ENCODE data around the gene LRCH1. TPM values are rescaled to one million over a fixed set of nuclear protein-coding genes. Genes with fewer than 3 reads are reported as not detected.
"Not testable (repeated sequence)": the region's sequence is repeated elsewhere in the genome, so short reads cannot be mapped to it uniquely, and the experiment has no call there.

The LRCH1 gene
- total RNA-seq, 4 donors from 2014 or later, result 29.1 to 55.6 (median 36.2) TPM

- intact Hi-C loops (cut with DNase I; ENCODE audit: low total_unique reads), result no loop called here
- DNase-seq, result no peak
- peak overlapping the region in 1 of 2 donors; percentile 28 for H3K27ac ChIP-seq
- H3K36me3 ChIP-seq, result no peaks in the 10 kb centered on the region
- no peak overlapping the region for H3K4me3 ChIP-seq
- H3K4me1 ChIP-seq, result no peaks in the 10 kb centered on the region
- no peaks in the 10 kb centered on the region for H3K27me3 ChIP-seq
- no peak for TF ChIP-seq POLR2A (IDR thresholded peaks at IDR 0.05)
- TF ChIP-seq, protein P1, sequence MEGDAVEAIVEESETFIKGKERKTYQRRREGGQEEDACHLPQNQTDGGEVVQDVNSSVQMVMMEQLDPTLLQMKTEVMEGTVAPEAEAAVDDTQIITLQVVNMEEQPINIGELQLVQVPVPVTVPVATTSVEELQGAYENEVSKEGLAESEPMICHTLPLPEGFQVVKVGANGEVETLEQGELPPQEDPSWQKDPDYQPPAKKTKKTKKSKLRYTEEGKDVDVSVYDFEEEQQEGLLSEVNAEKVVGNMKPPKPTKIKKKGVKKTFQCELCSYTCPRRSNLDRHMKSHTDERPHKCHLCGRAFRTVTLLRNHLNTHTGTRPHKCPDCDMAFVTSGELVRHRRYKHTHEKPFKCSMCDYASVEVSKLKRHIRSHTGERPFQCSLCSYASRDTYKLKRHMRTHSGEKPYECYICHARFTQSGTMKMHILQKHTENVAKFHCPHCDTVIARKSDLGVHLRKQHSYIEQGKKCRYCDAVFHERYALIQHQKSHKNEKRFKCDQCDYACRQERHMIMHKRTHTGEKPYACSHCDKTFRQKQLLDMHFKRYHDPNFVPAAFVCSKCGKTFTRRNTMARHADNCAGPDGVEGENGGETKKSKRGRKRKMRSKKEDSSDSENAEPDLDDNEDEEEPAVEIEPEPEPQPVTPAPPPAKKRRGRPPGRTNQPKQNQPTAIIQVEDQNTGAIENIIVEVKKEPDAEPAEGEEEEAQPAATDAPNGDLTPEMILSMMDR (IDR thresholded peaks at IDR 0.05), result no peak
- no peaks in the 10 kb centered on the region for H3K9me3 ChIP-seq
Observed at GRCh38 chr13:46756977-46757376, 204.0 kb downstream of the LRCH1 start.

DNA sequence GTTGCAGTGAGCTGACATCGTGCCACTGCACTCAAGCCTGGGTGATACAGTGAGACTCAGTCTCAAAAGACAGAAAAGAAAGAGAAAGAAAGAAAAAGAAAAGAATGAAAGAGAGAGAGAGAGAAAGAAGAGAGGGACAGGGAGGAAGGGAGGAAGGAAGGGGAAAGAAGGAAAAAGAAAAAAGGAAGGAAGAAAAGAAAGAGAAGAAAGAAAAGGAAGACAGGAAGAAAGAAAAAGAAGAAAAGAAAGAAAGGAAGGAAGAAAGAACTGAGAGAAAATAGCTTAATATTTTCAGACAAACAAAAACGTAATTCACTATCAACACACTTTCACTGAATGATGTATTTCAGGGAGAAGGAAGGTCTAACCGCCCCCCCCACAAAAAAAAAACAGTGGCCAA is 204.7 kb downstream of the LRCH1 start:
- intact Hi-C loops (cut with DNase I; ENCODE audit: low total_unique reads), result no loop called here

GRCh38 chr13:46759846-46760245 is 206.9 kb downstream of the LRCH1 start:
- Histone ChIP-seq H3K4me3 (no peak overlapping the region), H3K9me3 (no peaks in the 10 kb centered on the region), H3K4me1 (no peaks in the 10 kb centered on the region), H3K27ac (no peak overlapping the region), H3K27me3 (no peaks in the 10 kb centered on the region), H3K36me3 (no peaks in the 10 kb centered on the region)
- no peak for DNase-seq
- intact Hi-C loops (cut with DNase I; ENCODE audit: low total_unique reads), result no loop called here
- TF ChIP-seq, protein P1 (IDR thresholded peaks at IDR 0.05), result no peak
- TF ChIP-seq POLR2A (IDR thresholded peaks at IDR 0.05), result no peak

More for the DNA sequence above, 204.7 kb downstream of the LRCH1 start:
- TF ChIP-seq, protein P1 (IDR thresholded peaks at IDR 0.05), result no peak
- TF ChIP-seq POLR2A (IDR thresholded peaks at IDR 0.05), result no peak
- no peaks in the 10 kb centered on the region for H3K36me3 ChIP-seq
- peak overlapping the region in 1 of 2 donors; percentile 28 for H3K27ac ChIP-seq
- H3K9me3 ChIP-seq, result no peaks in the 10 kb centered on the region
- no peaks in the 10 kb centered on the region for H3K27me3 ChIP-seq
- H3K4me1 ChIP-seq, result no peaks in the 10 kb centered on the region
- H3K4me3 ChIP-seq, result no peak overlapping the region
- DNase-seq, result no peak

DNA sequence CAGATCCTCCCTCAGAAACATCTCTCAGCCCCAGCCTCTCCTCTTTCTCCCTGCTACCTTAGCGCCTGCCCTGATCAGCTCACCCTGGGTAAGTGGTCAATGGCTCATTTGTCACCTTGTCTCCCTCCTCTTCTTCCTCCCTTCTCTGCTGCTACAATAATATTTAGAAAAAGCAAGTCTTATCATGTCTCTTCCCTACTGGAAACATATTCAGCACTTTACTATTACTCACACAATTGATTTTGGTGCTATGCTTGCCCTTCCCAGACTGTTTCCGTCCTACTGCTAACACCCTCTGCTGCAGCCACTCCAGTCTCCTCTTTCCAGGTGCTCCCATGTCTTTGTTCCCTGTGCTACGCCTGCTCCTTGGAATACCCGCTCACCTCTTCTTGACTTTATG is 208.2 kb downstream of the LRCH1 start:
- no peak for DNase-seq
- Histone ChIP-seq H3K36me3 (no peaks in the 10 kb centered on the region), H3K27ac (no peak overlapping the region), H3K4me1 (no peaks in the 10 kb centered on the region), H3K27me3 (no peaks in the 10 kb centered on the region), H3K9me3 (no peaks in the 10 kb centered on the region), H3K4me3 (no peak overlapping the region)
- TF ChIP-seq POLR2A (IDR thresholded peaks at IDR 0.05), result no peak
- TF ChIP-seq, protein P1 (IDR thresholded peaks at IDR 0.05), result no peak
- intact Hi-C loops (cut with DNase I; ENCODE audit: low total_unique reads), result no loop called here

DNA sequence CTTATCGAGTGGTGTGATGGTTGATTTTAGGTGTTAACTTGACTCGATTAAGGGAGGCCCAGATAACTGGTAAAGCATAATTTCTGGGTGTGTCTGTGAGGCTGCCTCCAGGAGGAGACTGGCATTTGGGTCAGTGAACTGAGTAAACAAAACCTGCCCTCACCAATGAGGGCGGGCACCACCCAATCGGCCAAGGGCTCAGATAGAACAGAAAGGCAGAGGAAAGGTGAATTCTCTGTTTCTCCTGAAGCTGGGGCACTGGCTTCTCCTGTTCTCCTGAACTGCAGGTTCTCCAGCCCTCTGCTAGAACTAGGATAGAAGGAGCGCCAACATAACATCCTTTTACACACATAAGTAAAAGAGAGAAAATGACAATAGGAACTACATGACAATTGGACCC is 208.9 kb downstream of the LRCH1 start:
- intact Hi-C loops (cut with DNase I; ENCODE audit: low total_unique reads), result no loop called here
- no peak overlapping the region for H3K27ac ChIP-seq
- TF ChIP-seq POLR2A (IDR thresholded peaks at IDR 0.05), result no peak
- TF ChIP-seq, protein P1 (IDR thresholded peaks at IDR 0.05), result no peak
- no peaks in the 10 kb centered on the region for H3K9me3 ChIP-seq
- H3K36me3 ChIP-seq, result no peaks in the 10 kb centered on the region
- DNase-seq, result no peak
- H3K4me1 ChIP-seq, result no peaks in the 10 kb centered on the region
- no peaks in the 10 kb centered on the region for H3K27me3 ChIP-seq
- no peak overlapping the region for H3K4me3 ChIP-seq

GRCh38 chr13:46769925-46770324 is 217.0 kb downstream of the LRCH1 start:
- intact Hi-C loops (cut with DNase I; ENCODE audit: low total_unique reads); H3K36me3 ChIP-seq; H3K27me3 ChIP-seq; H3K4me3 ChIP-seq; DNase-seq; H3K9me3 ChIP-seq; H3K27ac ChIP-seq: not testable (repeated sequence)
- peaks cover 0 to 11% of the 10 kb centered on the region in 2 donors for H3K4me1 ChIP-seq
